Keratinocyte (primary cell): ENCODE results near the gene NF2. TPM values are rescaled to one million over a fixed set of nuclear protein-coding genes. Genes with fewer than 3 reads are reported as not detected.

Source experiments
- DNase-seq: peaks from one replicate; pipeline ENCODE4 v3.0.0-alpha.2; 2011; ENCODE audit warnings: low read depth, missing footprints, low spot score
- FAIRE-seq: peaks from 2 replicates; lab custom pipeline; 2011; peaks lifted over from hg19 to GRCh38; lab: Jason Lieb, UNC
- H2AFZ ChIP-seq: 2 replicates; pipeline ENCODE4 v1.6.0; 2012; ENCODE audit warnings: low read length, control low read depth, inconsistent platforms; ENCODE audit not compliant: control insufficient read depth
- H3K27ac ChIP-seq: 2 replicates; pipeline ENCODE4 v1.5.1; 2011; ENCODE audit warnings: low read length; ENCODE audit not compliant: control insufficient read depth, insufficient read depth
- H3K27me3 ChIP-seq: 3 replicates; pipeline ENCODE4 v1.6.0; 2011; ENCODE audit warnings: low read length; ENCODE audit not compliant: control insufficient read depth, insufficient read depth; ENCODE audit errors: extremely low read depth
- H3K36me3 ChIP-seq, 2 experiments: 2 replicates in 1 of 2; 3 replicates in 1 of 2; pipeline ENCODE4 v1.5.1; 2011; ENCODE audit warnings: low read length in 2 of 2, mild to moderate bottlenecking in 1 of 2; ENCODE audit not compliant: control insufficient read depth in 2 of 2, insufficient read depth in 2 of 2; ENCODE audit errors: extremely low read depth in 1 of 2
- H3K4me1 ChIP-seq: 3 replicates; pipeline ENCODE4 v1.5.1; 2011; ENCODE audit warnings: low read length; ENCODE audit not compliant: control insufficient read depth, insufficient read depth; ENCODE audit errors: extremely low read depth
- H3K4me2 ChIP-seq: 3 replicates; pipeline ENCODE4 v1.6.0; 2011; ENCODE audit warnings: low read depth, low read length; ENCODE audit not compliant: control insufficient read depth, insufficient read depth; ENCODE audit errors: extremely low read depth
- H3K4me3 ChIP-seq, 3 experiments: fragments of 200-600 bp in 1 of 3; sonication (generic) in 1 of 3; 2 replicates in 2 of 3; 3 replicates in 1 of 3; pipeline ENCODE4 v1.5.1; 2011 to 2016; ENCODE audit warnings: low read length in 3 of 3, mild to moderate bottlenecking in 3 of 3, control low read depth in 2 of 3, inconsistent platforms in 1 of 3, low read depth in 1 of 3, mixed read lengths in 1 of 3, mixed run types in 1 of 3, moderate library complexity in 1 of 3; ENCODE audit not compliant: control insufficient read depth in 2 of 3, insufficient read depth in 2 of 3; ENCODE audit errors: extremely low read depth in 1 of 3
- H3K79me2 ChIP-seq: 2 replicates; pipeline ENCODE4 v1.6.0; 2012; ENCODE audit warnings: low read length; ENCODE audit not compliant: control insufficient read depth, insufficient read depth
- H3K9ac ChIP-seq: 3 replicates; pipeline ENCODE4 v1.6.0; 2011; ENCODE audit warnings: low read length; ENCODE audit not compliant: control insufficient read depth, insufficient read depth; ENCODE audit errors: extremely low read depth
- H3K9me1 ChIP-seq: 3 replicates; pipeline ENCODE4 v1.6.0; 2011; ENCODE audit warnings: low read length; ENCODE audit not compliant: control insufficient read depth, insufficient read depth; ENCODE audit errors: extremely low read depth
- H3K9me3 ChIP-seq: 2 replicates; pipeline ENCODE4 v1.5.1; 2012; ENCODE audit warnings: low read depth, low read length; ENCODE audit not compliant: control insufficient read depth
- H4K20me1 ChIP-seq: 3 replicates; pipeline ENCODE4 v1.6.0; 2011; ENCODE audit warnings: low read length; ENCODE audit not compliant: control insufficient read depth, insufficient read depth; ENCODE audit errors: extremely low read depth
- CTCF ChIP-seq, 3 experiments: IDR thresholded peaks in 1 of 3; conservative IDR thresholded peaks in 1 of 3; optimal IDR thresholded peaks in 1 of 3; 2 replicates in 2 of 3; 3 replicates in 1 of 3; pipeline versions ENCODE3 to v1.5.1; 2011; ENCODE audit warnings: low read length in 3 of 3, mild to moderate bottlenecking in 3 of 3, moderate library complexity in 2 of 3, control low read depth in 1 of 3, inconsistent platforms in 1 of 3; ENCODE audit not compliant: insufficient read depth in 2 of 3; ENCODE audit errors: extremely low read depth in 1 of 3
- EZH2 ChIP-seq: IDR thresholded peaks from one replicate; pipeline ENCODE4 v1.6.1; 2012; ENCODE audit warnings: inconsistent platforms, mild to moderate bottlenecking, low read length, moderate library complexity
- dilution Hi-C: fragments of 300-500 bp; cut with MboI; formaldehyde crosslinking; loops from one replicate; pipeline ENCODE4 v1.7.0; 2020; ENCODE audit warnings: low sequenced_read_pairs; ENCODE audit not compliant: extremely low pct_ligation_motif_present
- polyA plus RNA-seq, 5 experiments: library from polyadenylated mRNA; depleted of rRNA in 3 of 5; stranded (reverse) in 3 of 5; stranded (forward) in 1 of 5; unstranded in 1 of 5; fragments of >200 nt; gene quantifications; 1 replicate in 1 of 5; 2 replicates in 3 of 5; 3 replicates in 1 of 5; pipeline versions ENCODE4 v1.2.1 to v1.2.3, GENCODE V29; 2011 to 2012; ENCODE audit warnings: missing spikeins in 2 of 5, low read depth in 1 of 5, low replicate concordance in 1 of 5

Gene NF2
- polyA plus RNA-seq, 1 donor (not counting 4 experiments of a cell fraction or from before 2014, with no cell fraction given) = 50.2 TPM

- DNase-seq (no peak), FAIRE-seq (no peak)
- no peaks in the 10 kb centered on the region for H3K79me2 ChIP-seq
- no peak overlapping the region for H3K4me3 ChIP-seq
- H3K27me3 ChIP-seq = peaks cover 43% of the 10 kb centered on the region
- dilution Hi-C loops = no loop called here
- H3K36me3 ChIP-seq = no peaks in the 10 kb centered on the region
- no peak overlapping the region for H3K4me2 ChIP-seq
- H3K4me1 ChIP-seq = no peaks in the 10 kb centered on the region
- no peak overlapping the region for H2AFZ ChIP-seq
- TF ChIP-seq CTCF (optimal IDR thresholded peaks at IDR 0.05 in 1 of 3, IDR thresholded peaks at IDR 0.05 in 1 of 3, conservative IDR thresholded peaks at IDR 0.05 in 1 of 3; ENCODE audit: extremely low read depth in 1 of 3, insufficient read depth in 2 of 3, low read length in 3 of 3) (no peak), EZH2 (no peak)
- no peak overlapping the region for H3K27ac ChIP-seq
- H3K9me3 ChIP-seq = no peaks in the 10 kb centered on the region
- H4K20me1 ChIP-seq = peaks cover 3% of the 10 kb centered on the region
- no peak overlapping the region for H3K9ac ChIP-seq
- no peaks in the 10 kb centered on the region for H3K9me1 ChIP-seq
These were observed 106.8 kb downstream of the NF2 start for GRCh38 chr22:29710193-29710592.

- no peaks in the 10 kb centered on the region for H3K36me3 ChIP-seq
- no peak overlapping the region for H3K4me2 ChIP-seq
- H3K27me3 ChIP-seq = peaks cover 44% of the 10 kb centered on the region
- no peak overlapping the region for H3K9ac ChIP-seq
- H2AFZ ChIP-seq = no peak overlapping the region
- H3K4me3 ChIP-seq = no peak overlapping the region
- DNase-seq (no peak), FAIRE-seq (no peak)
- H3K79me2 ChIP-seq = no peaks in the 10 kb centered on the region
- peaks cover 5% of the 10 kb centered on the region for H4K20me1 ChIP-seq
- dilution Hi-C loops = no loop called here
- H3K9me1 ChIP-seq = no peaks in the 10 kb centered on the region
- H3K4me1 ChIP-seq = no peaks in the 10 kb centered on the region
- no peak overlapping the region for H3K27ac ChIP-seq
- no peak for TF ChIP-seq EZH2
- TF ChIP-seq CTCF (optimal IDR thresholded peaks at IDR 0.05 in 1 of 3, IDR thresholded peaks at IDR 0.05 in 1 of 3, conservative IDR thresholded peaks at IDR 0.05 in 1 of 3; ENCODE audit: extremely low read depth in 1 of 3, insufficient read depth in 2 of 3, low read length in 3 of 3) = no peak
- no peaks in the 10 kb centered on the region for H3K9me3 ChIP-seq
These were observed 107.6 kb downstream of the NF2 start for GRCh38 chr22:29710922-29711593.
